KMS-11 (cell line): ENCODE measurements around the gene PDZD7.

Source experiments
- H2AFZ ChIP-seq: fragments of 200-600 bp; sonication (generic); 2 replicates; pipeline ENCODE4 v1.6.1; 2016; ENCODE audit warnings: antibody characterized with exemption, mixed run types, low read depth
- H3K27ac ChIP-seq: fragments of 200-600 bp; sonication (generic); 2 replicates; pipeline ENCODE4 v1.6.1; 2016; ENCODE audit warnings: mild to moderate bottlenecking, mixed run types
- H3K27me3 ChIP-seq: fragments of 200-600 bp; sonication (generic); 2 replicates; pipeline ENCODE4 v1.6.1; 2017; ENCODE audit warnings: mild to moderate bottlenecking, low read depth, mixed run types, moderate library complexity; ENCODE audit not compliant: insufficient read depth
- H3K36me3 ChIP-seq: fragments of 200-600 bp; sonication (generic); 2 replicates; pipeline ENCODE4 v1.6.1; 2017; ENCODE audit warnings: mild to moderate bottlenecking, mixed run types; ENCODE audit not compliant: insufficient read depth
- H3K4me1 ChIP-seq: fragments of 200-600 bp; sonication (generic); 2 replicates; pipeline ENCODE4 v1.6.1; 2016; ENCODE audit warnings: mild to moderate bottlenecking, low read depth, mixed run types; ENCODE audit not compliant: poor library complexity, severe bottlenecking
- H3K4me2 ChIP-seq: fragments of 200-600 bp; sonication (generic); 2 replicates; pipeline ENCODE4 v1.7.0; 2016; ENCODE audit warnings: mild to moderate bottlenecking, mixed run types
- H3K4me3 ChIP-seq: fragments of 200-600 bp; sonication (generic); IDR thresholded peaks from 2 replicates; pipeline ENCODE4 v1.6.1; 2017; ENCODE audit warnings: low read depth, low read length, mixed read lengths; ENCODE audit not compliant: insufficient read depth
- H3K79me2 ChIP-seq: fragments of 200-600 bp; sonication (generic); 2 replicates; pipeline ENCODE4 v1.6.1; 2016; ENCODE audit warnings: low read depth, mixed run types; ENCODE audit not compliant: insufficient read depth
- H3K9ac ChIP-seq: fragments of 200-600 bp; sonication (generic); 2 replicates; pipeline ENCODE4 v1.6.1; 2016; ENCODE audit warnings: mild to moderate bottlenecking, mixed run types
- H4K20me1 ChIP-seq: fragments of 200-600 bp; sonication (generic); 2 replicates; pipeline ENCODE4 v1.6.1; 2016; ENCODE audit warnings: mild to moderate bottlenecking, mixed run types; ENCODE audit not compliant: insufficient read depth
- TF ChIP-seq, protein P1 (sequence below): fragments of 200-600 bp; sonication (generic); conservative IDR thresholded peaks from 2 replicates; pipeline ENCODE4 v1.6.1; 2017; ENCODE audit warnings: low read depth, mild to moderate bottlenecking, antibody characterized with exemption, low read length, moderate library complexity, mixed read lengths

Gene PDZD7

DNA sequence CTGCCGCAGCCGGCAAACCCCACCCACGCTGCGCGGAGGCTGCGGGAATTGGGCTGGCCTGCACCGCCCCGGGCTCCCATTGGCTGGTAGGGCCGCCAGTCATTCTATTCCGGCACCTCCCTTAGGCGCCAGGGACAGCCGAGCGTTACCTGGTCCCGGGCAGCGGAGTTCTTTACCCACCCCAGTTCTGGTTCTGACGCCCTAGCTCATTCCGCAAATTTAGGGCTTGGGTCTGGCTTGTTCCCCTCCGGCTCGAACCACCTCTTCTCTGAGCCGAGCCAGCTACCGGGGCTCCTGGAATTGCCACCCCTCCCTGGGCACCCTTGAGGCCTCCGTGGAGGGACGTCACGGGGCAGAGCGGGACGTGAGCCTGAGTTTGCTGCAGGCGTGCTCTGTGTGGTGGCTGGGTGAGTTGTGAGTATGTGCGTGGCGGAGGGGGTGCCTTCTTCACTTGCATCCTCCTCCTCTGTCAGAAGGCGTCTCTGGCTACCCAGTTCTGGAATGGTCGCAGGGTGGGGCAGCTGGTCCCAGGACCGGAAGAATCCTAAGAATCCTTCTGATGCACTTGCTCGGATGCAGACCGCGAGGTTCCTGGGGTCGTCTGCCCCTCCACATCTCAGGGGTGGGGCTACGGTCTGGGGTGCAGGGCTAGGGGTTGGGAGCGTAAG, at the start of gene PDZD7, which contains the start of gene SFXN3:
Gene PDZD7 (minus strand): TSS at position 2 of the 668 bp plus-strand sequence. CDS start 910 bp downstream, outside the sequence.
Gene SFXN3 (plus strand): TSS at position 107 of the 668 bp plus-strand sequence. CDS start 3,461 bp downstream, outside the sequence.
- TF ChIP-seq, protein P1, sequence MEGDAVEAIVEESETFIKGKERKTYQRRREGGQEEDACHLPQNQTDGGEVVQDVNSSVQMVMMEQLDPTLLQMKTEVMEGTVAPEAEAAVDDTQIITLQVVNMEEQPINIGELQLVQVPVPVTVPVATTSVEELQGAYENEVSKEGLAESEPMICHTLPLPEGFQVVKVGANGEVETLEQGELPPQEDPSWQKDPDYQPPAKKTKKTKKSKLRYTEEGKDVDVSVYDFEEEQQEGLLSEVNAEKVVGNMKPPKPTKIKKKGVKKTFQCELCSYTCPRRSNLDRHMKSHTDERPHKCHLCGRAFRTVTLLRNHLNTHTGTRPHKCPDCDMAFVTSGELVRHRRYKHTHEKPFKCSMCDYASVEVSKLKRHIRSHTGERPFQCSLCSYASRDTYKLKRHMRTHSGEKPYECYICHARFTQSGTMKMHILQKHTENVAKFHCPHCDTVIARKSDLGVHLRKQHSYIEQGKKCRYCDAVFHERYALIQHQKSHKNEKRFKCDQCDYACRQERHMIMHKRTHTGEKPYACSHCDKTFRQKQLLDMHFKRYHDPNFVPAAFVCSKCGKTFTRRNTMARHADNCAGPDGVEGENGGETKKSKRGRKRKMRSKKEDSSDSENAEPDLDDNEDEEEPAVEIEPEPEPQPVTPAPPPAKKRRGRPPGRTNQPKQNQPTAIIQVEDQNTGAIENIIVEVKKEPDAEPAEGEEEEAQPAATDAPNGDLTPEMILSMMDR = no peak

DNA sequence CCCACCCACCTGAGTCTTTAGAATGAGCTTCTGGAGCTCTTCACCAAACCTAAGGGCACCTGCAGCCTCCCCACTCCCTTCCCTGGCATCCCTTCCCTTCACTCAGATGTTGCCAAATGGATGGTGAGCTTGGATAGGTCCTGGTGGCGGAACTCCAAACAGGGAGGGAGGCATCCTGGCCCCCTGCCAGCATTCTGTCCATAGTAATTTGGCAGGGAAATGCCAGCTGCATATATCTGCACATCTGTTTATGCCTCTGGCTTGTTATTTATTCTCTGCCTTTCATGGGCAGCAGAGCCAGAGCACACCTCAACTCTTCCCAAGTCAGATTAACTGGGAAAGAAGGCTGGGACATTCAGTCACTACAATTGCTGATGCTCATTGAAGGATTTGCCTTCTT, 48.9 kb upstream of the PDZD7 start:
- Histone ChIP-seq H3K9ac (no peak overlapping the region), H2AFZ (no peak overlapping the region), H3K36me3 (no peaks in the 10 kb centered on the region), H3K4me3 (no peak overlapping the region), H4K20me1 (no peaks in the 10 kb centered on the region), H3K27me3 (peaks cover 50% of the 10 kb centered on the region), H3K4me1 (no peaks in the 10 kb centered on the region), H3K4me2 (no peak overlapping the region), H3K79me2 (no peaks in the 10 kb centered on the region), H3K27ac (no peak overlapping the region)
- TF ChIP-seq, protein P1 = no peak

More for the DNA sequence above, at the start of gene PDZD7, which contains the start of gene SFXN3:
- Histone ChIP-seq H2AFZ (peak within 1 kb of the TSS; percentile 92), H3K9ac (no peak within 1 kb of the TSS; the same call in 1 of the 2 replicates), H4K20me1 (no peaks in the 10 kb centered on the region), H3K4me2 (peak within 1 kb of the TSS; percentile 95), H3K4me3 (no peak within 1 kb of the TSS), H3K27me3 (peaks cover 22% of the 10 kb centered on the region; the same call in 1 of the 2 replicates), H3K4me1 (no peaks in the 10 kb centered on the region), H3K36me3 (no peaks in the 10 kb centered on the region), H3K27ac (no peak within 1 kb of the TSS), H3K79me2 (no peaks in the 10 kb centered on the region)

DNA sequence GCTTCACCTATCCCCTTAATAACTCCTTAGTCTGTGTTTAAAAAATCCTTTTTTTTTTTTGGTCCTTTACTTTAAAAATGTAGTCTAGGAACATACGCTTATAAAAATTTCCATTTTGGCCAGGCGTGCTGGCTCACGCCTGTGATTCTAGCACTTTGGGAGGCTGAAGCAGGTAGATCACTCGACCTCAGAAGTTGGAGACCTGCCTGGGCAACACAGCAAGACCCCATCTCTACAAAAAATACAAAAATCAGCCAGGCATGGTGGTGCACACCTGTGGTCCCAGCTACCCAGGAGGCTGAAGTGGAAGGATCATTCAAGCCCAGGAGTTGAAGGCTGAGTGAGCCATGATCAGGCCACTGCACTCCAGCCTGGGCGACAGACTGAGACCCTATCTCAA, 45.7 kb upstream of the PDZD7 start:
- H3K27me3 ChIP-seq = peaks cover 19% of the 10 kb centered on the region; the same call in 1 of the 2 replicates
- H3K4me3 ChIP-seq = no peak overlapping the region
- H3K4me1 ChIP-seq = no peaks in the 10 kb centered on the region
- H3K36me3 ChIP-seq = no peaks in the 10 kb centered on the region
- no peak overlapping the region for H3K9ac ChIP-seq
- TF ChIP-seq, protein P1 = no peak
- H2AFZ ChIP-seq = no peak overlapping the region
- H3K27ac ChIP-seq = no peak overlapping the region
- no peaks in the 10 kb centered on the region for H3K79me2 ChIP-seq
- no peak overlapping the region for H3K4me2 ChIP-seq
- no peaks in the 10 kb centered on the region for H4K20me1 ChIP-seq

DNA sequence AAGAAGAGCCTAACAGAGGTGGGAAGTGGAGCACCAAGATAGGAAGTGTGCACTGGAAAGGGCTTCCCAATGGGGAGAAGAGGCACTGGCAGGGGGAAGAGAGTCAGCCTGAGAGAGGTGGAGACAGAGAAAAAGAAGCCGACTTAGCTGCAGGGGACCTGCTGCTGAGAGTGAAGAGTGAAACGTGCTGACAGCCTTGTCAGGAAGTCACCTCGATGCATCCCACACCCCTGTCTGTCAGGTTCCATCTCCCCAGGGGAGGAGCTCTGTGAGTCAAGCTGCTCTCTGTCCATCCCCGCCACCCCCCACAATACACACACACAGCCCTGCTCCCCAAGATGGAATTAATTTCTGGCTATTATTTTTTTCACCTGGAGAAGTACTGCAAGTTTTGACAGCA, 44.8 kb upstream of the PDZD7 start:
- Histone ChIP-seq H3K27ac (no peak overlapping the region), H3K27me3 (peaks cover 12% of the 10 kb centered on the region; the same call in 1 of the 2 replicates), H3K4me2 (no peak overlapping the region)

More for the DNA sequence above, 44.8 kb upstream of the PDZD7 start:
- no peak overlapping the region for H3K9ac ChIP-seq
- H4K20me1 ChIP-seq = no peaks in the 10 kb centered on the region
- H3K79me2 ChIP-seq = no peaks in the 10 kb centered on the region
- no peaks in the 10 kb centered on the region for H3K36me3 ChIP-seq
- H2AFZ ChIP-seq = no peak overlapping the region
- no peaks in the 10 kb centered on the region for H3K4me1 ChIP-seq
- H3K4me3 ChIP-seq = no peak overlapping the region
- TF ChIP-seq, protein P1 = no peak
